Stimulated activated CD8-positive, alpha-beta memory T cell treated with anti-CD3 and anti-CD28 coated beads, Interleukin-2, amount 100 ng/mL, for 1 hour (primary cell): ENCODE data around the gene SRPRB.

Experiments
- DNase-seq, 2 donors: peaks; one replicate each; pipeline ENCODE4 v3.0.0-alpha.2; 2020; ENCODE audit warnings: low read depth in 2 of 2

Gene SRPRB

DNA sequence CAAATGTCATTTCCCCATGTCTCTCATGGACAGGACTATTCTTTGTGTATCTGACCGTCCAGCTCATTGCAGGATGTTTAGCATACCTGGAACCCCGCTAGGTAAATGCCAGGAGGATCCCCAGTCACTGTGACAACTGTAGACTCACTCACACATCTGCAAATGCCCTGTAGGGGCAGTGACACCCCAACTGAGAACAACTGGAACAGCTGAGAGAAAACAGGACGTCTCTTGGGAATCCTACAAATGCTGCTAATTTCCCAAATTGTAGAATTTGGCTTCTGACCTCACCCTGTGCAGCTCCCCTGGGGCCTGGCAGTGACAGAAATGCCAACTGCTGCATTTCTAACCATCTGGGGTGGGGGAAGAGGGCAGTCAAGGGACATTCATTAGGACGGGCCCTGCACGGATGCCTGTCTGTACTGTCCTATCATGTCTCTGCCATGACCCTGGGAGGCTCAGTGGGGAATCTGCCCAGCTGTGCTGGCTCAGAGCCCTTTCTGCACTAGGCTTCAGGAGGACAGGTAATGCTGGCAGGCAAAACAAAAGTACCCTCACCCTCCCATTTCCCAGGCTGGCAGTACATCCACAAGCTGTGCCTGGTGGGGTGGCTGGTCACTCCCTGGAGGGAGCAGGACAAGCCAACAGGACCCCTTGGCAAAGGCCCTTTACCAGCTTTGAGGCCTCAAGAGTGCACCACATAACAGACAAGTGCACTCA, 59.7 kb downstream of the SRPRB start:
- no peak for DNase-seq

DNA sequence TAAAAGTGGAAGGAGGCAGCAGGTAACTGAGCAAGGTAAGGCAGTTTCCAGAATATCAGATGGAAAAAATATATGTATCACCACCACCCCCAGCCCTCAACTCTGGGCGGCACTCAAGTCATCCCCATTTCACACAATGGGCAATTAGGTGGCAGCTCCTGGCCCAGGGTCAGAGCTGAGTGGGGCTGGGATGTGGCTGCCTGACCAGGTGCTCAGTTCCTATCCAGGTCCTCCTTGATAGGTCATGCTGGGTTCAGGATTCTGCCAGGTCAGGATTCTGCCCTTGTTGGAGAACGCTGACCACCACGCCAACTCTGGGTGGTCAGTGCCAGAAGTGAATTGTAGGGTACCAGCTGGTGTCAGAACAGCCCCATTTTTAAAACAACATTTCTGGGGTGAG, 60.5 kb downstream of the SRPRB start:
- no peak for DNase-seq

DNA sequence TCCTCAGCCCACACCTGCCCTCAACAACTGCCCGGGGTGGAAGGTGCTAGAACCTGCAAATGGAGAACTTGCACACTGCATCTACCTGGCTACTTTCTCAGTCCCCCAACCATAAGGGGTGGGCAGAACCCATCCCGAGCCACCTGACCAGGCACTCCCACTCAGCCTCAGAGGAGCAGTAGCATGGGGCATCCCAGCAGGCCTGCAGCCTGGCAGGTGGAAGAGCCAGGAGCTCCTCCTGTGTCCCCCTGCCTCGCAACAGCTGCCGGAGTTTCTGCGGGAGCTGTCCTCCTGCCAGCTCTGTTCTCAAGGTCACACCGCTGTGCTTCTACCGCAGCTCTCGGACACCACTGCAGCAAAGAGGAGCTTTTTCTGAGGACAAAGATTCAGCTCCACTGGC, 62.6 kb downstream of the SRPRB start:
- DNase-seq, result no peak

DNA sequence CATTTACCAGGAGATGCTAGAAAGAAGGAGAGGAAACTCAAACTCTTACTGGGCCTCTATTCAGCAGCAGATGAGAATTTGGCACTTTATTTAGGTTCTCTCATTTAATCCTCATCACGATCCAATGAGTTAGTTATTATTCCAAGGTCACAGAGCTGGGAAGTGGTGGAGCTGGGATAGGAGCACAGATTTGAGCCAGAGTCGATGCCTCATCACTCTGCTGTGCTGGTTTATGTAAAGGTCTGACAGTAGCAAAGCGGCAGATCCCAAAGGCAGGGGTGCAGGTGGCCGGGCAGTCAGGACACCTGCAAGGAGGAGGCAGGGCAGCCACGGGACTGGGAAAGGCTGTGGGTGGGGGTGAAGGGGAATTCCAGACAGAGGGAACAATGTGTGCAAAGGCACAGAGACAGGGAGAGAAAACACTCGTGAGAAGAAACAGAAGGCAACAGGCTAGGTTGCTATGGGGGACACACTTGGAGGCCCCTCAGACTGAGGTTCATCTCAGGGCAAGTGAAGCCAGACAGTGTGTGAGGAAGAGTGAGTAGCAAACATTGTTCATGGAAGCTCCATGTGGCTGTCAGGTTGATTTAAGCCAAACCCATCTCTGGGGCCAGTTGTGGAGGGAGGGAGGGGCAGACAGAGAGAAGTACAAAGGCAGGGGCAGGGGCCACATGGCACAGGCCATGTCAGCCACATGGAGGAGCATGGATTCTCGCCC, 63.3 kb downstream of the SRPRB start:
- no peak for DNase-seq

DNA sequence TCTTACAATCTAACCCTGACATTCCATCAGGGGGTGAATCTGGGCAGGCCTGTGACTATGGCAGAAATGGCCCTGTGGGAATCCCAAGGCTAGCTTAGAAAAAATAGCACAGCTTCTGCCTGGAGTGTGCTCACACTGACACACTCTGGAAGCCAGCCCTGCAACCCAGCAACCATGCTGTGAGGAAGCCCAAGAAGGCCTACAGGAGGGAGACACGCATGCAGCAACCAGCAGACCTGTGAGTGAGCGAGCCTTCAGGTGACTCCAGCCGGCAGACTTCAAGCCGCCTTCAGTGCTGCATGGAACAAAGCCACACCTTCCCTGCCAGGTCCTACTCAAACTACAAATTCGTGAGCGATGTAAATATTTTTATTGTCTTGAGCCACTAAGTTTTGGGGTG, 64.0 kb downstream of the SRPRB start:
- no peak for DNase-seq

DNA sequence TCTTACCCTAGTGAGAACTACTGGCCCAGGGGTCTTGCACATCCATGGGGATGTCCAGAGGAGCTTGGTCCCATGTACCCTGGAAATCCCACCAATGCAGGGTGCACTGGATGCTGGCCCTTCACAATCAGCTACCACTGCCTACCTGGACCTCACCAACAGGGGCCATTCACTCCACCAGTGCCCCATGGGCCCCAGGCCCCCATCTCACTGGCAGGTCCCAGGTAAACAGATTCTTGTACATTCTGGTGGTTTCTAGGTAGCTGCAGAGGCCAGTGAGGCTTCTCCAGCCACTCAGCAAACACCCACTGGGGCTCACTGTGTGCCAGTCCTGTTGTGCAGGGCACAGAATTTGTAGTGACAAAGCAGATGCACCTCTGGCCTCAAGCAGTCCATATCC, 65.2 kb downstream of the SRPRB start:
- no peak for DNase-seq
